Activated T-helper 9 cell treated with anti-CD3 and anti-CD28 coated beads, Interleukin-2, amount 50 U/mL, for 16 hours (primary cell): ENCODE measurements around the gene PTPRA.
A peak's percentile ranks its signal among the peaks of the same experiment; 100 is the strongest.
"Not testable (repeated sequence)": the region's sequence is repeated elsewhere in the genome, so short reads cannot be mapped to it uniquely, and the experiment has no call there.

Experiments
- DNase-seq: peaks from one replicate; pipeline ENCODE4 v3.0.0-alpha.2; 2020; ENCODE audit warnings: low read depth

The PTPRA gene

DNA sequence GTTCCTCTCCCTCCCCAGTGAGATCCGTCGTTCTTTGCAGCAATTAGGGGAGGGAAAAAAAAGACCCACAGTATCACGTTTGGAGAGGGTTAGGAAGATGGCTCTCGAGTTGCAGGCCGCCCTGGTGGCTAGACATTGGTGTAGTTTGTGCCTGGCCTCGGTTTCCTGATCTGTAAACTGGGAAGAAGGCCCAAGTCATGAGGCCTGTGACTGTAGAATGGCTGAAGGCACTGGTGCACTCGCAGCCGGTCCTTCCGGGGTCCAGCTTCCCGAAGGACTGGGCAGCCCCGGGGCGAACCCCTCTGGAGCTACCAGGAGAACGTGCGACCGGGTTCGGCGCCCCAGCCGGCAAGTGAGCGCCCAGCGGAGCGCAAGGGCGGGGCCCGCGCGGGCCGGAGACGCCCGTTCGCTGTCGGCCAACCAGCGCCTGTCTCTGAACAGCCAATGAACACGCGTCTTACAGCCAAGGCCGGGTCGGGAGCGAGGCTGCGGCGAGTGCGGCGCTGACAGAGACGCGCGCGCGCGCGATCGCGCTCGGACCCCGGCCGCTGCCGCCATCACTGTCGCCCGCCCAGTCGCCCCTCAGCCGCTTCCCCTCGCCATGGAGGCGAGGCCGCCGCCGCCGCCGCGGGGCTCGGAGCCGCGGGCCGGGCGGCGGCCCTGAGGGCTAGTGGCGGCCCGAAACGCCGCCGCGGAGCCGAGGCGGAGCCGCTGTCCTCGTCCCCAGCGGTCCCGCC lies at the start of gene PTPRA:
Gene PTPRA, plus strand, starts transcription at position 472 of the 737 bp plus-strand sequence. CDS start 90,797 bp downstream, outside the sequence.
- peak; percentile 86 for DNase-seq

- DNase-seq = no peak
These were observed 47.5 kb upstream of the PTPRA start for GRCh38 chr20:2825761-2826160.

GRCh38 chr20:2826655-2827054 lies 46.6 kb upstream of the PTPRA start:
- DNase-seq = no peak

GRCh38 chr20:2829376-2829775 lies 43.9 kb upstream of the PTPRA start:
- no peak for DNase-seq

GRCh38 chr20:2831206-2831605 lies 42.1 kb upstream of the PTPRA start:
- not testable (repeated sequence) for DNase-seq

- DNase-seq = no peak
These were observed 39.5 kb upstream of the PTPRA start for GRCh38 chr20:2833761-2834160.

- DNase-seq = no peak
These were observed 38.7 kb upstream of the PTPRA start for GRCh38 chr20:2834401-2835110.

DNA sequence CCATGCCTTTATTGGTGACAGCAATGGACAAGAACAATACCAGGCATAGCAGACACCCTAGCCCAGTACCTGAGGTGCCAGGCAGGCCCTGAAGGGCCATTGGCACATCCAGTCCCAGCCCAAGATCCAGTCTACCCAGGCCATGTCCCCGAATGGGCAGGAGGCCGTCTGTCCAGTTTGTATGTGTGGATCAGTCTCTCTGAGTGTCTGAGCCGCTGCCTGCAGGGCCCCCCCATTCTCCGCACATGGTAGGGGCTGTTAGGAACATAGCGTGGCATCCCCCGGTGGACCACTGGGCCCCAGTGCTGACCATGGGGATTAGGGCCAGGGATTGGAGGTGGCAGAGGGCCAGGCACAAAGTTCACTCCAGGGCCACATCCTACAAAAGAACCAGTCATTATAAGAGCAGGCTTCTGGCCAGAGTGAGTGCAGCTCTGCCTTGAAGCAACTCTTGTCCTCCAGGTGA lies 37.9 kb upstream of the PTPRA start:
- no peak for DNase-seq

- DNase-seq = no peak
These were observed 37.2 kb upstream of the PTPRA start for GRCh38 chr20:2836035-2836434.

DNA sequence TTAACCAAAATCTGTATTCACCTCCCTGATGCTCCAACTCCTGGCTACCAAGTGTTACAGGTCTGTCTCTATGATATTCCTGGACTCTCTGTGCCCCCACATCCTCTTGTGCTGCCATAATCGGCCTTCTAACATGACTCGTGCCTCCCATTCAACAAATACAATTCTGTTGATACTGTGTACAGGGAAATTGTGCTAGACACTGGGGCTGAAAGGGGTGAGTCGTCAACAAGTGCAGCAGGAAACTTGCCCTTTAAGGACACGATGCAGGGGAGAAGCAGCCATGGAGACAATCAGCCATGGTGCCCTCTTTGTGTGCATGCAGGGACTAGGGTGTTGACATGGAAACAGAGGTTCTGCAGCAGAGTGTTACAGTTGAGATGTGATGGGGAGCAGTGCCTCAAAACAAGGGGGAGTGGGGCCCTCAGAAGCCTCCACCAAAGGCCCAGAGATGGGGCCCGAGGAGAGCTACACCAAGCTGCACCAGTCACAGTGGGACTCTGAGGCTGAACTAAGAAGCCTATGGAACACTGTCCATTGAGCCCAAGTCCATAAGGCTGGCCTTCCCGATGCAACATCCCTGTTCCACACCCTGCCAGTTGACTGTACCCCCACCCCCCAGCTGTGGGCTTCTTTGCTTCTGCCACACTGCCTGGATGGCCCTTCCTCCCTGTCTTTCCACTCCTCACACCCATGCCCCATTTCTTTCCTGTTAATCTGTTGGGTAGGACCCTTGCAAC lies 35.9 kb upstream of the PTPRA start:
- no peak for DNase-seq

DNA sequence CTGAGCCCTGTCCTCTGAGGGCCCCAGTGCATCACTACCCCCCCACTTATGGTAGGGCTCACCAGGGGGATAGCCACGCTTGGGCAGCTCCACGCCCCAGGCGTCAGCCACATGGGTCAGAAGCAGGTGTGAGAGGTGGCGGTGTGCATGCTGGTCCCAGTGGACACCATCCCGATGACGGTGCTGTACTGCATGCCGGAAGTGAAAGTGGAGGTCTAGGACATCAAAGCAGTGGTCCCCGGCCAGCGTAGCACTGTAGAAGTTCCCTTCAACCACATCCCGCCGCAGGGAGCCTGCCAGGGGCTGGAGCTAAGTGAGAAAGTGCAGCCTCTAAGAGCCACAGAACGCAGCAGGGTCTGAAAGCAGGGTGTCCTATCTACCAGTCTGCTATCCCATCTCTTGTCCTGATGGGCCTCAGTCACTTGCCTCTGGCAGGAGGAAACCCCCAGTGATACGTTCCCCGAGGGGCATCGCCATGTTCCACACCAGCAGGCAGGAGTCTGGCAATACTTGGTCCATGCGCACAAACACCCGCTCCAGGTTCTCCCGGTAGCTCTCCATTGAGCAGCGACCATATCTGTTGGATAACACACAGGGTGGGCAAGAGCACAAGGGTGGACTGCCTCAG lies 35.0 kb upstream of the PTPRA start:
- no peak for DNase-seq

GRCh38 chr20:2838847-2839671 lies 34.2 kb upstream of the PTPRA start:
- DNase-seq = no peak

DNA sequence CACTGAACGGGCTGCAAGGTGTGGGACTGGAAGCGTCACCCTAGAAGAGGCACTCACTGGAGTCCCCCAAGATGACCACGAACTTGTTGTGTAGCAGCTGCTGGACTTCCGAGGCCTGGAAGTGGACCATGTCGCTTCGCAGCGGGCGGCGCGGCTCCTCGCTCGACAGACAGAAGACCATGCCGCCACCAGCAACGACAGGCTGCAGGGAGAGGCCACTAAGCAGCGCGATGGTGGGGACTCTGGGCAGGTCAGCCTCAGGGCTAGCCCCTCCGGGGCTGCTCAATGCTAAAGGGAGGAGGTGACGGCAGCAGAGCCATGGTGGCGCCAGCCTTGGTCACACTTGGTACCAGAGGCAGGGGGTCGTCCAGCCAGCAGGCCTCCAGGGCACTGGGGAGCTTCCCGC lies 33.5 kb upstream of the PTPRA start:
- DNase-seq = no peak

DNA sequence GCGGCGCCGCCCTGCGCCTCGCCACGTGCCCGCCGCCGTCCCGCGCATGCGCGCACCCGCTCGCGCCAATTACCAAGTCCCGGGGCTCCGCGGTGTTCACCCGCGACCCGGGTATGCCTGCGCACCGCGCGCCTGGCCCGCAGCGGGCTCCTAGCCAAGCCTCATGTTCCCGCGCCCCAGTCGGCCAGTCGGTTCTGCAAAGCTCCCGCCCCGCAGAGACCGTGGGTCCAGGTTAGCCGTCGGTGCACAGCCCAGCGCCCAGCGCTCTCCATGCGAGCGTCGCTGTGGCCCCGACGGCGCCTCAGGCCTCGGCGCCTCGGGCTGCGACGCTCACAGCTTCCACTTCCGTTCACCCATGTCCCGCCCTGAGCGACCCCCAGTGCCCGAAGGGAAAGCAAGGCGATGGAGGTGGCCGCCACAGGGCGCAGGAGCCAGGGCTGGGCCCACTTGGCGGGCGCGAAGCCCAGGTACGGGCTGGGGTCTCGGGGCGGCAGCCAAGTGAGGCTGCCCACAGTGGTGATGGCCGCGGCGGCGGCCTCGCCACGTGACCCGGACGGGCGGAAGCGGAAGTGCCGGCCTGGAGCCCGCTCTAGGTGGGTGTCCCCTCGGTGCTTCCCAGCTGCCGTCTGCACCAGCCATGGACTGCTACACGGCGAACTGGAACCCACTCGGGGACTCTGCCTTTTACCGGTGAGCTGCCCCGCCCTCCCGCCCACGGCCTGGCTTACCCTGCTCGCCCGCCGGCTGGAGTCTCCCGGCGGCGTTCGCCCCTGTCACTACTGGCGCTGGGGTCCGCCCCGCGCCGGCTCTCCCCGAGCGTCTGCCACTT lies 32.9 kb upstream of the PTPRA start, which contains the start of the genes PCED1A and VPS16:
Gene PCED1A, minus strand, starts transcription at position 518 of the 829 bp plus-strand sequence. CDS start 743 bp downstream, outside the sequence.
Gene VPS16, plus strand, starts transcription at position 608 of the 829 bp plus-strand sequence. Its CDS starts 30 bp downstream, at position 638.
- DNase-seq = peak; percentile 86

DNA sequence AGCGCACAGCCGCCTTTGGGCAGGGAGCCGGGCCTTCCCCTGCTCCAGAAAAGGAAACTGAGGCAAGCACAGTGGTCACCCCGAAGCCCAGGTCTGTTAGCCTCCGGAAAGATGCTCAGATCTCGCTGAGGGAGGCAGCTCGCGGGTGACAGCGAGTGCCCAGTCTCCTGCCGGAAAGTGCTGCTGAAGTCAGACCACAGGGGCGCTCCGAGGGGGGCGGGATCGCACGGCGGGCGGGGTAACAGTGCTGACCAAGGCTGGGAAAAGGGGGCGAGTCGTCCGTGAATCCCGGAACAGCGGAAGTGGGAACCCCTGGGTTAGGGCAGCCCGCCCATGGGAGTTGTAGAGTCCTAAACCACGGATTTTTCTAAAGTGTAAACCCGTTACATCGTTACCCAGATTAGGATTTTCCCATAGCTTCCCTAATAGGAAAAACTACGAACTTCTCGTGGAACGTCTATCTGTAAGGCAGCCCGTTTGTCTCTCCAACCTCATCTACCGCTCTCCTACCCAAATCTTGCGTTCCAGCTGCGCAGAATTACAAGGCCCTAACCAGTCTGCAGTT lies 32.2 kb upstream of the PTPRA start:
- DNase-seq = peak; percentile 20

DNA sequence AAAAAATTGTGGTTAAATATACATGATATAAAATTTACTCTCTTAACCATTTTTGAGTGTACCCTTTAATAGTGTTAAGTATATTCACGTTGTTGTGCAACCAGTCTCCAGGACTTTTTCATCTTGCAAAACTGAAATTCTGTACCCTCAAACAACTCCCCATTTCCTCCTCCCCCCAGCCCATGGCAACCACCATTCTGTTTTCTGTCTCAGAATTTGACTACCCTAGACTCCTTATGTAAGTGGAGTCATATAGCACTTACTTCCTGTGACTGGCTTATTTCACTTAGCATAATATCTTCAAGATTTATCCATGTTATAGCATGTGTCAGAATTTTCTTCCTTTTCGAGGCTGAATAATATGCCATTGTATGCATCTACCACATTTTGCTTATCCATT lies 27.7 kb upstream of the PTPRA start:
- DNase-seq = no peak

GRCh38 chr20:2846698-2847097 lies 26.6 kb upstream of the PTPRA start:
- no peak for DNase-seq

DNA sequence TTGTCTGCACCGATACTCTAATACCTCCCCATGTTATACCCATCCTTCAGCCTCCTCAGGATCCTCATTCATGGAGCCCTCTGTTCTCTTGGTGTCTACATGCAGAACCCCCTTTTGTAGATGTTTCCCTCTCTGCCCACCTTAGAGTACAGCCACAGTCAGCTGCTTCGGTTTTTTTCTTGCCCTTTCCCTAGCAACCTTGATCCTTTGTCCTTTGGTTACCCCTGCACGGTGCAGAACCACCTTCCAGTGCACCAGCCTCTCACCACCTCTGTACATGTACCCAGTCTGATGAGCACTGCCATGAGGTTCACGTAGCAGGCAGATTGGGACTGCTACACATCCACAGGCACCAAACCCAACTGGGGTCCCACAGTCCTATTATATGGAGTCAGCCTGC lies 25.5 kb upstream of the PTPRA start:
- no peak for DNase-seq

GRCh38 chr20:2849529-2849928 lies 23.8 kb upstream of the PTPRA start:
- DNase-seq = no peak

GRCh38 chr20:2851086-2851485 lies 22.2 kb upstream of the PTPRA start:
- no peak for DNase-seq
